ENCODE measurements around the gene INF2. TPM values are rescaled to one million over a fixed set of nuclear protein-coding genes. Genes with fewer than 3 reads are reported as not detected.

INF2 gene
- total RNA-seq, 1 experiment from 2014 or later: 58.3 TPM

DNA sequence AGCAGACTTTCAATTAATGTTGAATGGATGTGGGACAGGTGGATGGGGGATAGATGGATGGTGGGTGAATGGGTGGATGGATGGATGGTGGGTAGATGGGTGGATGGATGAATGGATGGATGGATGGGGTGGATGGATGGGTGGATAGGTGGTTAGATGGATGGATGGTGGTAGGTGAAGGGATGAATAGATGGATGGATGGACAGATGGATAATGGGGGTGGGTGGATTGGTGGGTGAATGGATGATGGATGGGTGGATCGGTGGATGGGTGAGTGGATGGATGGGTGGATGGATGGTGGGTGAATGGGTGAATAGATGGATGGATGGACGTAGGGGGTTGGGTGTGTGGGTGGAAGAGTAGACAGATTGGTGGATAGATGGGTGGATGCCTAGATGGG lies 14.0 kb upstream of the INF2 start:
- no peak overlapping the region for H3K9ac ChIP-seq (ENCODE audit: extremely low read depth, insufficient read length, low read length)
- no peak for DNase-seq
- no peak overlapping the region for H3K14ac ChIP-seq (ENCODE audit: insufficient read depth, low read length)

More for the DNA sequence above, 14.0 kb upstream of the INF2 start:
- WGBS (ENCODE audit: extremely low coverage, insufficient read length, low lambda C conversion rate): 100% methylated on average over 1 of the region's 2 CpGs
- no peaks in the 10 kb centered on the region for H3K4me1 ChIP-seq (ENCODE audit: insufficient read depth, low read length)
- H3K27ac ChIP-seq (ENCODE audit: insufficient read length, low read depth, low read length): no peak overlapping the region
- no peak overlapping the region for H3K4me2 ChIP-seq (ENCODE audit: insufficient read depth, insufficient read length, low read length)
- no peak overlapping the region for H2BK120ac ChIP-seq (ENCODE audit: low read depth, low read length, poor library complexity, severe bottlenecking)
- Mint-ChIP-seq H3K27ac (no peak overlapping the region), H3K9me3 (peaks cover 0 to 4% of the 10 kb centered on the region in 2 experiments; a peak in 1 of 5 replicates), H3K27me3 (ENCODE audit: low read depth) (peaks cover 18% of the 10 kb centered on the region), H3K4me1 (peaks cover 33% of the 10 kb centered on the region in 2 experiments), H3K4me3 (no peak overlapping the region; a peak in 1 of 5 replicates), H3K36me3 (ENCODE audit: insufficient read depth in 1 of 3, low read depth in 3 of 3) (no peaks in the 10 kb centered on the region)
- H3K79me2 ChIP-seq (ENCODE audit: insufficient read depth, low read length): no peaks in the 10 kb centered on the region
- H3K23me2 ChIP-seq (ENCODE audit: insufficient read length, low read depth, low read length, poor library complexity, severe bottlenecking): peaks cover 8% of the 10 kb centered on the region
- no peak overlapping the region for H2AK5ac ChIP-seq (ENCODE audit: insufficient read length, low read length)
- no peaks in the 10 kb centered on the region for H3K79me1 ChIP-seq (ENCODE audit: insufficient read depth, low read depth, low read length, poor library complexity, severe bottlenecking)
- no peak overlapping the region for H3K23ac ChIP-seq (ENCODE audit: insufficient read length, low read depth, low read length)
- H4K91ac ChIP-seq (ENCODE audit: insufficient read length, low read depth, low read length): no peak overlapping the region
- H3K18ac ChIP-seq (ENCODE audit: insufficient read length, low read depth, low read length): no peak overlapping the region
- no peaks in the 10 kb centered on the region for H4K20me1 ChIP-seq (ENCODE audit: control insufficient read depth, insufficient read depth, insufficient read length)
- H2AFZ ChIP-seq (ENCODE audit: low read length): no peak overlapping the region
- H2BK20ac ChIP-seq (ENCODE audit: low read depth, low read length, poor library complexity, severe bottlenecking): no peak overlapping the region
- H2BK5ac ChIP-seq (ENCODE audit: insufficient read length, low read length): no peak overlapping the region
- TF ChIP-seq CTCF (conservative IDR thresholded peaks at IDR 0.05): no peak
- H3T11ph ChIP-seq (ENCODE audit: low read length): no peak overlapping the region
- H4K5ac ChIP-seq (ENCODE audit: insufficient read length, low read depth, low read length): no peak overlapping the region
- no peak overlapping the region for H3K4ac ChIP-seq (ENCODE audit: low read depth, low read length)
- H2BK12ac ChIP-seq (ENCODE audit: insufficient read length, low read depth, low read length): no peak overlapping the region
- no peak overlapping the region for H3K56ac ChIP-seq (ENCODE audit: insufficient read length, low read depth, low read length)
- H2BK15ac ChIP-seq (ENCODE audit: low read depth, low read length): no peak overlapping the region
- H3K9me3 ChIP-seq (ENCODE audit: control insufficient read depth, low read depth, low read length): no peaks in the 10 kb centered on the region
- H3K27me3 ChIP-seq (ENCODE audit: insufficient read depth, low read length): no peaks in the 10 kb centered on the region
- H4K8ac ChIP-seq (replicated peaks; ENCODE audit: insufficient read length, low read depth, low read length): no peak overlapping the region

All from H9 (cell line).